HepG2 (cell line): ENCODE data around the gene WNT10A. TPM values are rescaled to one million over a fixed set of nuclear protein-coding genes. Genes with fewer than 3 reads are reported as not detected.

ENCODE experiments used
- FOXJ3 ChIP-seq: sonication (generic); formaldehyde crosslinking; IDR thresholded peaks from 2 replicates; pipeline ENCODE4 v1.4.0; 2020; ENCODE audit warnings: missing genetic modification reagents, mild to moderate bottlenecking, borderline replicate concordance
- GATAD2A ChIP-seq: IDR thresholded peaks from 2 replicates; pipeline ENCODE4 v1.6.1; 2016
- HNRNPH1 ChIP-seq: fragments of 200-400 bp; formaldehyde crosslinking; optimal IDR thresholded peaks from 2 replicates; pipeline ENCODE3; 2017; ENCODE audit warnings: mild to moderate bottlenecking, low read depth, low read length
- HOXA7 ChIP-seq: sonication (generic); formaldehyde crosslinking; IDR thresholded peaks from 2 replicates; pipeline ENCODE4 v1.8.1; 2022; ENCODE audit warnings: mild to moderate bottlenecking, missing genetic modification reagents, moderate library complexity
- ISL2 ChIP-seq: sonication (generic); formaldehyde crosslinking; IDR thresholded peaks from 2 replicates; pipeline ENCODE4 v1.5.0; 2020; ENCODE audit warnings: missing genetic modification reagents
- MED13 ChIP-seq: sonication (generic); formaldehyde crosslinking; IDR thresholded peaks from 2 replicates; pipeline ENCODE4 v1.5.0; 2020; ENCODE audit warnings: missing genetic modification reagents
- PITX1 ChIP-seq: sonication (generic); formaldehyde crosslinking; IDR thresholded peaks from 2 replicates; pipeline ENCODE4 v1.5.1; 2020; ENCODE audit warnings: mild to moderate bottlenecking, missing genetic modification reagents
- RFXAP ChIP-seq: sonication (generic); formaldehyde crosslinking; IDR thresholded peaks from 2 replicates; pipeline ENCODE4 v1.4.0; 2020; ENCODE audit warnings: missing genetic modification reagents, borderline replicate concordance
- SPEN ChIP-seq: sonication (generic); formaldehyde crosslinking; IDR thresholded peaks from 2 replicates; pipeline ENCODE4 v1.5.1; 2020; ENCODE audit warnings: low read depth, mild to moderate bottlenecking, missing genetic modification reagents
- SSRP1 ChIP-seq: IDR thresholded peaks from 2 replicates; pipeline ENCODE4 v1.6.1; 2016; ENCODE audit warnings: control low read depth
- SYNCRIP ChIP-seq: fragments of 200-400 bp; formaldehyde crosslinking; IDR thresholded peaks from 2 replicates; pipeline ENCODE4 v1.6.1; 2018; ENCODE audit warnings: mild to moderate bottlenecking, low read depth, low read length; ENCODE audit not compliant: insufficient read depth
- TFDP1 ChIP-seq: IDR thresholded peaks from 2 replicates; pipeline ENCODE4 v1.6.1; 2016; ENCODE audit warnings: missing compliant biosample characterization, missing genetic modification reagents, borderline replicate concordance
- TSC22D2 ChIP-seq: sonication (generic); formaldehyde crosslinking; IDR thresholded peaks from 2 replicates; pipeline ENCODE4 v1.5.1; 2020; ENCODE audit warnings: missing genetic modification reagents, mild to moderate bottlenecking, borderline replicate concordance
- ZC3H13 ChIP-seq: sonication (generic); formaldehyde crosslinking; IDR thresholded peaks from 2 replicates; pipeline ENCODE4 v1.8.1; 2023; ENCODE audit warnings: mild to moderate bottlenecking, missing genetic modification reagents, moderate library complexity
- ZNF263 ChIP-seq: sonication (generic); formaldehyde crosslinking; IDR thresholded peaks from 2 replicates; pipeline ENCODE4 v1.4.0; 2020; ENCODE audit warnings: missing genetic modification reagents
- ZNF543 ChIP-seq: sonication (generic); formaldehyde crosslinking; IDR thresholded peaks from 2 replicates; pipeline ENCODE4 v1.4.0; 2020; ENCODE audit warnings: mild to moderate bottlenecking, missing genetic modification reagents
- ZNF558 ChIP-seq: sonication (generic); formaldehyde crosslinking; IDR thresholded peaks from 2 replicates; pipeline ENCODE4 v1.9.0; 2022; ENCODE audit warnings: mild to moderate bottlenecking, missing genetic modification reagents, borderline replicate concordance
- ZNF574 ChIP-seq: sonication (generic); formaldehyde crosslinking; IDR thresholded peaks from 2 replicates; pipeline ENCODE4 v1.4.0; 2020; ENCODE audit warnings: missing genetic modification reagents
- ZNF605 ChIP-seq: sonication (generic); formaldehyde crosslinking; IDR thresholded peaks from 2 replicates; pipeline ENCODE4 v1.8.0; 2022; ENCODE audit warnings: mild to moderate bottlenecking, missing genetic modification reagents
- ZNF746 ChIP-seq: sonication (generic); formaldehyde crosslinking; IDR thresholded peaks from 2 replicates; pipeline ENCODE4 v1.8.0; 2022; ENCODE audit warnings: mild to moderate bottlenecking, missing genetic modification reagents
- ZZZ3 ChIP-seq: sonication (generic); formaldehyde crosslinking; IDR thresholded peaks from 2 replicates; pipeline ENCODE4 v1.4.0; 2020; ENCODE audit warnings: missing genetic modification reagents, mild to moderate bottlenecking, borderline replicate concordance
- polyA plus RNA-seq, 8 experiments: library from polyadenylated mRNA; depleted of rRNA in 3 of 8; stranded (reverse) in 7 of 8; unstranded in 1 of 8; fragments of >200 nt; fragmentation: Illumina TruSeq in 4 of 8; extraction: Trizol in 4 of 8; gene quantifications; 2 replicates each; pipeline versions ENCODE4 v1.2.1 to v1.2.3, GENCODE V29; 2011 to 2016; ENCODE audit warnings: low read depth in 4 of 8, missing spikeins in 1 of 8, mixed read lengths in 1 of 8; ENCODE audit not compliant: insufficient read depth in 1 of 8
- total RNA-seq, 5 experiments: library from RNA; depleted of rRNA; stranded (reverse); fragments of >200 nt; fragmentation: Illumina TruSeq; extraction: Trizol; gene quantifications; 2 replicates each; pipeline ENCODE4 v1.2.3, GENCODE V29; 2016; ENCODE audit warnings: low read depth in 1 of 5
- TF ChIP-seq, protein P1 (sequence below): sonication (generic); formaldehyde crosslinking; IDR thresholded peaks from 2 replicates; pipeline ENCODE4 v1.8.1; 2023; ENCODE audit warnings: mild to moderate bottlenecking, missing genetic modification reagents, borderline replicate concordance
- TF ChIP-seq, protein P2 (sequence below): sonication (generic); formaldehyde crosslinking; IDR thresholded peaks from 2 replicates; pipeline ENCODE4 v1.5.0; 2020; ENCODE audit warnings: missing genetic modification reagents
- TF ChIP-seq, protein P3 (sequence below): sonication (generic); formaldehyde crosslinking; IDR thresholded peaks from 2 replicates; pipeline ENCODE4 v1.8.0; 2022; ENCODE audit warnings: mild to moderate bottlenecking, missing genetic modification reagents, moderate library complexity
- TF ChIP-seq, protein P4 (sequence below): sonication (generic); formaldehyde crosslinking; IDR thresholded peaks from 2 replicates; pipeline ENCODE4 v1.4.0; 2020; ENCODE audit warnings: mild to moderate bottlenecking, low read depth, missing genetic modification reagents

The WNT10A gene
- total and polyA plus RNA-seq, 2 of the 13 experiments (the other 11 are each of a cell fraction or from before 2014, with no cell fraction given) = 0.03 TPM; not detected in 1

DNA sequence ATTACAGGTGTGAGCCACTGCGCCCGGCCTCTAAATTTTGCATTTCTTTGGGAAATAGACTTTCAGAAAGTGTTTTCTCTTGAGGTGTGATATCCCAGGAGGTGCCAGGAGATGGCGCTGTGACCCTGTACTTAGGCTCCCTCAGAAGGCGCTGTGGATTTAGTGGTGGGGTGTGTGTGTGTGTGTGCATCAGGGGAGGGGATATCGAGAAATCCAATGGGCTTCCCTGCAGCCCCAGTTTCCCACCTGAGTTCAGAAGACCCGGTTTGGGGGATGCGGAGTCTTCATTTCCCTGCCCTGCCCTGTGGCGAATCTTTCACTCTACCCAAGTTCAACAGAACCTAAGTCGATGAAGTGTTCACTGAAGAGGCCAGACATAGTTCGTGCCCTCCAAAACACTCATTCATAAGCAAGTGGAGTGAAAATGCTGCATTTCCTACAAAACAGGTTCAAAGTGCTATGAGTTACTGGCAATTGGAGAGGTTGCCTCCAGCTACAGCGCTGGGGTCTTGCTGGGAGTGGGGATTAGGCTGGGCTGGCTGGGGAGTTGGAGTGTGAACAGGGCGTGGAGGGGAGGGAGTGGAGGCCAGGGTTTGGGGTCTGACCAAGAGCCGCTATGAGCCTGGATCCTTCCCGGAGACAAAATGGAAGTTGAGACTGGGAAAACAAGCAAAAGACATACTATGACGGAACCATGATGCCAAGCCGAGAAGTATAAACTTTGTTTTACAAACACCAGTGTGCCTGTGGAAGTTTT lies 27.6 kb upstream of the WNT10A start (continued):
- TF ChIP-seq SYNCRIP = no peak
- TF ChIP-seq MED13 = no peak
- 0 out of 2 replicates have a peak, but pooled peaks have one; percentile 19 for TF ChIP-seq ISL2 (CRISPR knock-in tag)
- TF ChIP-seq ZNF263 (CRISPR knock-in tag) = no peak
- TF ChIP-seq, protein P1, sequence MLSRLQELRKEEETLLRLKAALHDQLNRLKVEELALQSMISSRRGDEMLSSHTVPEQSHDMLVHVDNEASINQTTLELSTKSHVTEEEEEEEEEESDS (CRISPR knock-in tag) = no peak
- TF ChIP-seq ZZZ3 (CRISPR knock-in tag) = no peak
- peak; percentile 64; the same call in 1 of the 2 replicates for TF ChIP-seq ZNF605 (CRISPR knock-in tag)
- TF ChIP-seq SSRP1 = no peak
- TF ChIP-seq ZNF746 (CRISPR knock-in tag) = 0 out of 2 replicates have a peak, but pooled peaks have one; percentile 35
- no peak for TF ChIP-seq ZNF543 (CRISPR knock-in tag)
- TF ChIP-seq ZNF574 = peak; percentile 34; the same call in 1 of the 2 replicates
- no peak for TF ChIP-seq FOXJ3 (CRISPR knock-in tag)
- no peak for TF ChIP-seq GATAD2A
- peak; percentile 17; the same call in 1 of the 2 replicates for TF ChIP-seq PITX1
- TF ChIP-seq SPEN (CRISPR knock-in tag) = no peak
- no peak for TF ChIP-seq TSC22D2
- no peak for TF ChIP-seq ZC3H13 (CRISPR knock-in tag)
- TF ChIP-seq, protein P2, sequence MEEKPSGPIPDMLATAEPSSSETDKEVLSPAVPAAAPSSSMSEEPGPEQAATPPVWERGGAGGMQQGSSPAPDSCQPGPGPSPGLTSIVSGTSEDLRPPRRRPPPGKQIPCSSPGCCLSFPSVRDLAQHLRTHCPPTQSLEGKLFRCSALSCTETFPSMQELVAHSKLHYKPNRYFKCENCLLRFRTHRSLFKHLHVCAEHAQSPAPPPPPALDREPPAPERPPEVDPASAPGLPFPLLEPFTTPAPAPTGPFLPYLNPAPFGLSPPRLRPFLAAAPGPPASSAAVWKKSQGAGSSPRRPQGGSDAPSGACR (CRISPR knock-in tag) = no peak
- TF ChIP-seq RFXAP (CRISPR knock-in tag) = no peak
- TF ChIP-seq TFDP1 = no peak
- TF ChIP-seq, protein P3, sequence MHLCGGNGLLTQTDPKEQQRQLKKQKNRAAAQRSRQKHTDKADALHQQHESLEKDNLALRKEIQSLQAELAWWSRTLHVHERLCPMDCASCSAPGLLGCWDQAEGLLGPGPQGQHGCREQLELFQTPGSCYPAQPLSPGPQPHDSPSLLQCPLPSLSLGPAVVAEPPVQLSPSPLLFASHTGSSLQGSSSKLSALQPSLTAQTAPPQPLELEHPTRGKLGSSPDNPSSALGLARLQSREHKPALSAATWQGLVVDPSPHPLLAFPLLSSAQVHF (CRISPR knock-in tag) = no peak
- TF ChIP-seq ZNF558 = no peak
- no peak for TF ChIP-seq HNRNPH1
- TF ChIP-seq, protein P4, sequence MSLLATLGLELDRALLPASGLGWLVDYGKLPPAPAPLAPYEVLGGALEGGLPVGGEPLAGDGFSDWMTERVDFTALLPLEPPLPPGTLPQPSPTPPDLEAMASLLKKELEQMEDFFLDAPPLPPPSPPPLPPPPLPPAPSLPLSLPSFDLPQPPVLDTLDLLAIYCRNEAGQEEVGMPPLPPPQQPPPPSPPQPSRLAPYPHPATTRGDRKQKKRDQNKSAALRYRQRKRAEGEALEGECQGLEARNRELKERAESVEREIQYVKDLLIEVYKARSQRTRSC (CRISPR knock-in tag) = no peak
- no peak for TF ChIP-seq HOXA7 (CRISPR knock-in tag)
